ENCODE results near the gene OST4. TPM values are rescaled to one million over a fixed set of nuclear protein-coding genes. Genes with fewer than 3 reads are reported as not detected.

OST4 gene
- total RNA-seq, 1 experiment from 2014 or later = 258 TPM

GRCh38 chr2:27081984-27082772, 10.7 kb upstream of the OST4 start:
- Histone ChIP-seq H3F3A (ENCODE audit: low read length, unreplicated experiment) (no peaks in the 10 kb centered on the region), H3K9me2 (replicated peaks; ENCODE audit: low read length) (no peaks in the 10 kb centered on the region), H3K27ac (ENCODE audit: low read length) (no peak overlapping the region), H3K9ac (ENCODE audit: low read length) (no peak overlapping the region), H3K4me1 (ENCODE audit: insufficient read depth, low read length) (peaks cover 13% of the 10 kb centered on the region; the same call in 1 of the 2 replicates), H4K20me1 (ENCODE audit: low read length) (no peaks in the 10 kb centered on the region), H3K79me2 (ENCODE audit: low read length) (no peaks in the 10 kb centered on the region), H3K4me2 (ENCODE audit: low read length) (no peak overlapping the region), H2AFZ (ENCODE audit: low read length) (no peak overlapping the region), H3K27me3 (ENCODE audit: low read length) (no peaks in the 10 kb centered on the region), H3K9me3 (ENCODE audit: low read length) (no peaks in the 10 kb centered on the region), H3K36me3 (ENCODE audit: low read depth, low read length) (no peaks in the 10 kb centered on the region), H3K4me3 (ENCODE audit: low read length) (no peak overlapping the region)
- CTCF ChIA-PET = no interaction called here
- no peak for DNase-seq
- ATAC-seq = no peak
- no TSS peak for BruUV-seq (replicated peaks)
- TF ChIP-seq EZH2phosphoT487 (IDR thresholded peaks at IDR 0.05; ENCODE audit: borderline replicate concordance, low read length) = no peak
- no peak for TF ChIP-seq CTCF (conservative IDR thresholded peaks at IDR 0.05; ENCODE audit: low read depth, low read length)
- TF ChIP-seq EZH2 (IDR thresholded peaks at IDR 0.05; ENCODE audit: low read length, unreplicated experiment) = no peak
- intact Hi-C loops (cut with micrococcal nuclease) = no loop called here
- POLR2A ChIA-PET (ENCODE audit: unreplicated experiment) = no interaction called here

- H3K4me3 ChIP-seq (ENCODE audit: low read length) = no peak overlapping the region
- ChIA-PET CTCF (interaction anchor here (0.6 kb wide), 1 partner anchor 810 kb away, joined by 7 read pairs; the partner anchor contains the start of genes BABAM2 and RBKS), POLR2A (ENCODE audit: unreplicated experiment) (interaction anchor here (0.6 kb wide), 1 partner anchor 98 kb away, joined by 3 read pairs; no protein-coding TSS in a partner anchor)
- H3K27ac ChIP-seq (ENCODE audit: low read length) = no peak overlapping the region
- ATAC-seq (no peak), DNase-seq (no peak)
- H3F3A ChIP-seq (ENCODE audit: low read length, unreplicated experiment) = no peaks in the 10 kb centered on the region
- H2AFZ ChIP-seq (ENCODE audit: low read length) = no peak overlapping the region
- no peaks in the 10 kb centered on the region for H3K27me3 ChIP-seq (ENCODE audit: low read length)
- TF ChIP-seq EZH2 (IDR thresholded peaks at IDR 0.05; ENCODE audit: low read length, unreplicated experiment) = no peak
- TF ChIP-seq EZH2phosphoT487 (IDR thresholded peaks at IDR 0.05; ENCODE audit: borderline replicate concordance, low read length) = no peak
- TF ChIP-seq CTCF (conservative IDR thresholded peaks at IDR 0.05; ENCODE audit: low read depth, low read length) = no peak
- BruUV-seq (replicated peaks) = no TSS peak
- intact Hi-C loops (cut with micrococcal nuclease) = no loop called here
- H3K36me3 ChIP-seq (ENCODE audit: low read depth, low read length) = no peaks in the 10 kb centered on the region
- peaks cover 8% of the 10 kb centered on the region; the same call in 1 of the 2 replicates for H3K4me1 ChIP-seq (ENCODE audit: insufficient read depth, low read length)
- H3K9me3 ChIP-seq (ENCODE audit: low read length) = no peaks in the 10 kb centered on the region
- no peaks in the 10 kb centered on the region for H4K20me1 ChIP-seq (ENCODE audit: low read length)
- H3K9ac ChIP-seq (ENCODE audit: low read length) = no peak overlapping the region
- H3K79me2 ChIP-seq (ENCODE audit: low read length) = no peaks in the 10 kb centered on the region
- no peak overlapping the region for H3K4me2 ChIP-seq (ENCODE audit: low read length)
- H3K9me2 ChIP-seq (replicated peaks; ENCODE audit: low read length) = no peaks in the 10 kb centered on the region
Measured at GRCh38 chr2:27080603-27080936, 9.1 kb upstream of the OST4 start.

GRCh38 chr2:27080140-27080469, 8.7 kb upstream of the OST4 start:
- H3K4me2 ChIP-seq (ENCODE audit: low read length) = no peak overlapping the region
- TF ChIP-seq EZH2phosphoT487 (IDR thresholded peaks at IDR 0.05; ENCODE audit: borderline replicate concordance, low read length) = no peak
- no peak for TF ChIP-seq EZH2 (IDR thresholded peaks at IDR 0.05; ENCODE audit: low read length, unreplicated experiment)
- TF ChIP-seq CTCF (conservative IDR thresholded peaks at IDR 0.05; ENCODE audit: low read depth, low read length) = no peak
- no peaks in the 10 kb centered on the region for H3F3A ChIP-seq (ENCODE audit: low read length, unreplicated experiment)
- no peak overlapping the region for H3K27ac ChIP-seq (ENCODE audit: low read length)
- ATAC-seq (no peak), DNase-seq (no peak)
- no TSS peak for BruUV-seq (replicated peaks)
- no peaks in the 10 kb centered on the region for H3K9me3 ChIP-seq (ENCODE audit: low read length)
- H4K20me1 ChIP-seq (ENCODE audit: low read length) = no peaks in the 10 kb centered on the region
- no peaks in the 10 kb centered on the region for H3K9me2 ChIP-seq (replicated peaks; ENCODE audit: low read length)
- no peak overlapping the region for H3K9ac ChIP-seq (ENCODE audit: low read length)
- peaks cover 5% of the 10 kb centered on the region; the same call in 1 of the 2 replicates for H3K4me1 ChIP-seq (ENCODE audit: insufficient read depth, low read length)
- POLR2A ChIA-PET (ENCODE audit: unreplicated experiment) = interaction anchor here (0.6 kb wide), 1 partner anchor 98 kb away, joined by 3 read pairs; no protein-coding TSS in a partner anchor
- H3K27me3 ChIP-seq (ENCODE audit: low read length) = no peaks in the 10 kb centered on the region
- CTCF ChIA-PET = no interaction called here
- no peak overlapping the region for H3K4me3 ChIP-seq (ENCODE audit: low read length)
- no peaks in the 10 kb centered on the region for H3K79me2 ChIP-seq (ENCODE audit: low read length)
- no peaks in the 10 kb centered on the region for H3K36me3 ChIP-seq (ENCODE audit: low read depth, low read length)
- H2AFZ ChIP-seq (ENCODE audit: low read length) = no peak overlapping the region
- intact Hi-C loops (cut with micrococcal nuclease) = no loop called here

All from PC-3 (cell line).